ENCODE results near the gene MAPK8IP2.

MAPK8IP2 gene

GRCh38 chr22:50600538-50600937 is at the start of gene MAPK8IP2:
Gene MAPK8IP2 (plus strand): TSS chr22:50600793. CDS start chr22:50600819, 26 bp downstream.
- no peaks in the 10 kb centered on the region for H3K9me3 Mint-ChIP-seq
- peak within 1 kb of the TSS; percentile 87 for H3K4me3 Mint-ChIP-seq
- no peak within 1 kb of the TSS for H3K27ac Mint-ChIP-seq

DNA sequence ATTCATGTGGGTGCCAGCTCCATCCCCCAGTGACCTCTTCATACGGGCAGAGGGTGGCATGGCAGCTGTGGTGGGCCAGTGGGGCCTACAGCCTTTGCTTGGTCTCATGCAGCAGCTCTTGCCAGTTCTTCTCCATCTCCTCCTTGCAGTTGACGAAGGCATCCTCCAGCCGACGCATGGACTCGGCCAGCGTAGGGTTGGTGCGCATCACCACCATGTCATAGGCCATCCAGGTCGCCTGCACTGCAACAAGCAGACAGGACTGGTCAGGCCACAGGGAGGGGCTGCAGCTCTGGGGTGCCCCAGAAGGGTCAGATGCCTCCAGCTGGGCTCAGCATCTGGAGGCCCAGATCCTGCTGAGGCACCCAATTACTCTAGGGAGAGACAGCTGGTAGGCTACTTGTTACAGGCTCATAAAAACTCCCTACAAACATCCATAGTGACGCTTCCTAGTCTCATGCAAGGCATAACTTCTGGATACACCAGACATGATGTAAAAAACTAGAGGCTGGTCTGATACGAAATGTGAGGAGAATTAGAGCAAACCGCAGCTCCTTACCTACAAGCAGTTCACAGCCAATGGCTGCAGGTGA is 49.3 kb upstream of the MAPK8IP2 start:
- no peak overlapping the region for H3K4me3 Mint-ChIP-seq
- H3K27me3 Mint-ChIP-seq = no peaks in the 10 kb centered on the region

More at GRCh38 chr22:50600538-50600937, at the start of gene MAPK8IP2:
- peaks cover 21% of the 10 kb centered on the region for H3K27me3 Mint-ChIP-seq
- peaks cover 8% of the 10 kb centered on the region for H3K4me1 Mint-ChIP-seq
- H3K36me3 Mint-ChIP-seq = peaks cover 3% of the 10 kb centered on the region

GRCh38 chr22:50553310-50553709 is 47.3 kb upstream of the MAPK8IP2 start:
- no peak overlapping the region for H3K4me3 Mint-ChIP-seq
- H3K27me3 Mint-ChIP-seq = no peaks in the 10 kb centered on the region
- H3K9me3 Mint-ChIP-seq = no peaks in the 10 kb centered on the region
- H3K4me1 Mint-ChIP-seq = peaks cover 19% of the 10 kb centered on the region
- no peaks in the 10 kb centered on the region for H3K36me3 Mint-ChIP-seq
- H3K27ac Mint-ChIP-seq = no peak overlapping the region

More for the DNA sequence above, 49.3 kb upstream of the MAPK8IP2 start:
- H3K27ac Mint-ChIP-seq = no peak overlapping the region
- H3K9me3 Mint-ChIP-seq = no peaks in the 10 kb centered on the region
- H3K36me3 Mint-ChIP-seq = no peaks in the 10 kb centered on the region
- H3K4me1 Mint-ChIP-seq = peaks cover 19% of the 10 kb centered on the region

DNA sequence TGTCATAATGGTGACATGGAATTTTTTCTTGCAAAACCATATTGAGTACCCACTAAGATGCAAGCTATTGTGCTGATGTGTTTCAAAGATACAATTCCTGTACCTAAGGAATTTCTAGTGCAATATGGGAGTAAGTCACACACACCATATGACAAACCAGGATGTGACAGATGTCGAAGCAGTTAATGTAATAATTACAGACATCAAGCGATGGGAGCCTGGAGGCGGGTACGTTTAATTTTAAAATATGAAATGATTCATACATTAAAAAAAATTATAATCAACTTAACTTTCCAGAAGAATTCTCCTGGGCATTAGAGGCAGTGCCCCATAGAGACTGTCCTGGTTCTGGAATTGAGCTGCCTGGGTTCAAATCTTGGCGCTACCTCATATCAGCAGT is 43.9 kb upstream of the MAPK8IP2 start:
- Mint-ChIP-seq H3K27ac (no peak overlapping the region), H3K4me3 (no peak overlapping the region), H3K27me3 (no peaks in the 10 kb centered on the region), H3K9me3 (no peaks in the 10 kb centered on the region), H3K36me3 (no peaks in the 10 kb centered on the region), H3K4me1 (peaks cover 15% of the 10 kb centered on the region)

DNA sequence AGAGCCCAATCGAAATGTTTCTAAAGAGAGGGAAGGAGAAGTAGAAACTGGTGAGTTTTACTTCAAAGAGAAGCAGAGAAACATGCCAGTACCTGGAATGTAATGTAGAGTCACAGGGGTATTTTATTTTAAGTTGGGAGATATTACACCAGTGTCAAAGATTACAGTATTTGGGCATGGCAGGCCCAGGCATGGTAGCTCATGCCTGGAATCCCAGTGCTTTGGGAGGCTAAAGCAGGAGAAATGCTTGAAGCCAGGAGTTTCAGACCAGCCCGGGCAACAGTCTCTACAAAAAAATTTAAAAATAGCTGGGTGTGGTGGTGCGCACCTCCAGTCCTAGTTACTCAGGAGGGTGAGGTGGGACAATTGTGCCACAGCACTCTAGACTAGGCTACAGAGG is 40.6 kb upstream of the MAPK8IP2 start:
- H3K9me3 Mint-ChIP-seq = no peaks in the 10 kb centered on the region
- no peak overlapping the region for H3K27ac Mint-ChIP-seq
- no peaks in the 10 kb centered on the region for H3K36me3 Mint-ChIP-seq
- peaks cover 24% of the 10 kb centered on the region for H3K4me1 Mint-ChIP-seq
- H3K27me3 Mint-ChIP-seq = no peaks in the 10 kb centered on the region
- no peak overlapping the region for H3K4me3 Mint-ChIP-seq

DNA sequence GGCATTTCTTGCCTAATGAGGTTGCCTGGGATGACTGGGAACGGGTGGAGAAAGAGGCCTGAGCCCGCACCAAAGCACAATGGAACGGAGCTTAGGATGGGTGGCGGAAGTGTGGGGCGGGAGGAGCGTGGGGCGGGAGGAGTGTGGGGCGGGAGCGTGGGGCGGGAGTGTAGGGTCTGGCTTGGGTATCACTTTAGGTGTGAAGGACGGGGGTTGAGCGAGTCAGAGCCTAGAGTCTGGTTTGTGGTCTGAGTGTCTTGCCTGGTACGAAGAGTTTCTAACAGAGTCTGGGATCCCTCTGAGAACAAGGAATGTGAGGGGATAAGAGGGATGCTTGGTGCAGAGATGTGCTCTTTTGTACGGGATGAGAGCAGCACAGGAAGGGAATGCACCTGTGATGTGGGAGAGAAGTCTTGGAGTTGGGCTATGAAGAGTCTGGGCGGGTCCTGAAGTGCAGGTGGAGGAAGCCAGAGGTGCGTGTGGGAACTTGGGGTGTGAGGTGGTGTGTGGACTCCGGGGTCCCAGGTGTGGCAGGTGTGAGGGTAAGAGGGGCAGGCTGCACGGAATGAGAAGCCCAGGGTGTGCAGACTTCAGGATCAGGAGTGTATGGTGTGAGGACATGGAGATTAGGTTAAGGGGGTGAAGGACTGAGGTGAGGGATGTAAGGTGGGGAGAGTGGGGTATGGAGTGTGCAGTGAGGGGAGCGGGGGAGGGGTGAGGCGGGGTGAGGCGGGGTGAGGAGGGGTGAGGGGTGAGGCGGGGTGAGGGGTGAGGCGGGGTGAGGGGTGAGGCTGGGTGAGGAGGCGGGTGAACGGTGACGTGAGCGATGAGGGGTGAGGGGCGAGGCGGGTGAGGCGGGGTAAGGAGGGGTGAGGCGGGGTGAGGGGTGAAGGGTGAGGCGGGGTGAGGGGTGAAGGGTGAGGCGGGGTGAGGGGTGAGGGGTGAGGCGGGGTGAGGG is 38.9 kb upstream of the MAPK8IP2 start:
- no peaks in the 10 kb centered on the region for H3K36me3 Mint-ChIP-seq
- peak overlapping the region; percentile 26 for H3K27ac Mint-ChIP-seq
- no peaks in the 10 kb centered on the region for H3K27me3 Mint-ChIP-seq
- H3K9me3 Mint-ChIP-seq = no peaks in the 10 kb centered on the region
- peaks cover 24% of the 10 kb centered on the region for H3K4me1 Mint-ChIP-seq
- H3K4me3 Mint-ChIP-seq = peak overlapping the region; percentile 76

GRCh38 chr22:50562523-50563412 is 37.8 kb upstream of the MAPK8IP2 start, which contains the start of gene SYCE3:
Gene SYCE3 (minus strand): TSS chr22:50562919. CDS start chr22:50556405, 6,514 bp downstream.
- Mint-ChIP-seq H3K36me3 (no peaks in the 10 kb centered on the region), H3K9me3 (no peaks in the 10 kb centered on the region), H3K27me3 (no peaks in the 10 kb centered on the region), H3K4me3 (peak within 1 kb of the TSS; percentile 94), H3K27ac (peak within 1 kb of the TSS; percentile 60), H3K4me1 (peaks cover 24% of the 10 kb centered on the region)

DNA sequence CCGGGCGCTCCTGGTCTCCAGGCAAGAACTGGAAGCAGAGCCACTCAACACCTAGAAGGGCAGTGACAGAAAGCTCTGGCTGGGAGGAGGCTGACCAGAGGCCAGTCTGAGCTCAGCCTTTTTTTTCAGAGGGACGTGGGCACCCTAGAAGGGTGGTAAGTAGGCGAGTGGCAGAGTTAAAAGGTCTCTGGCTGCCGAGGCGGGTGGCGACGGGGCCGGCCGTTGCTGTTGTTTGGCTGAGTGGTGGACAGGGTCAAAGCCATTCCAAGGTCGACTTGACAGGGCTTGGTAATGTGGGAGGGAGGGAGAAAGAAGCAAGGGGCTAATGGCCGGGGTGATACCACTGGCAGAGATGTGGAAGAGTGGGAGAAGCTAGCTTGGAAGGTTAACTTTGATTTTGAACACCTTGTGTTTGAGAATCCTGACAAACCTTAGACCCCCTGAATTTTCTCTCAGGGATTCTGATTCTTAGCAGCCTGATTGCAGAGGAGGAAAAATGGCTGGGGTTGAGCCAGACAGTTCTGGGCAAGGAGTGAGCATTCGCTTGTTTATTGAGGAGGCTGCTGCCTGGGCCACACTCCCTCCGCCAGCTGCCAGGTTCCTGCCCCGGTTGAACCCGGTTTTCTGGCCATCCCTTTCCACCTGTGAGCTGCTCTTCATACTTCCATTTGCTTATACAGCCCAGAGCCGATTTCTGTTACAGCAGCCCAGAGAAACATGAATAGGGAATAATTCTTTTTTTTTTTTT is 37.0 kb upstream of the MAPK8IP2 start:
- Mint-ChIP-seq H3K27me3 (no peaks in the 10 kb centered on the region), H3K27ac (peak overlapping the region; percentile 32), H3K9me3 (no peaks in the 10 kb centered on the region), H3K36me3 (no peaks in the 10 kb centered on the region), H3K4me1 (peaks cover 24% of the 10 kb centered on the region), H3K4me3 (peak overlapping the region; percentile 94)

DNA sequence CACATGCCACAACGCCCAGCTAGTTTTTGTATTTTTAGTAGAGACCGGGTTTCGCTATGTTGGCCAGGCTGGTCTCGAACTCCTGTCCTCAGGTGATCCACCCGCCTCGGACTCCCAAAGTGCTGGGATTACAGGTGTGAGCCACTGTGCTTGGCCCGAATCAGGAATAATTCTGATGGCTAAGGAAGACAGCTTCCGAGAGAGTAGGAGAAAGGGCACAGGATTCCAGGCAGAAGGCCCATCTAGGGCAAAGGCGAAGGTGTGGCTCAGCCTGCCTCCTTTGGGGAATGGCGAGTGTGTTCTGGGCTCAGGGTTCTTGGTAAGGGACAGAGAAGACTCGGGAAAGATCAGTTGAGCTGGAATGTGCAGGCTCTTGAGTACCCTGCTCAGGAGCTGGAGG is 36.3 kb upstream of the MAPK8IP2 start:
- H3K4me1 Mint-ChIP-seq = peaks cover 24% of the 10 kb centered on the region
- H3K27ac Mint-ChIP-seq = no peak overlapping the region
- H3K4me3 Mint-ChIP-seq = no peak overlapping the region
- no peaks in the 10 kb centered on the region for H3K27me3 Mint-ChIP-seq
- H3K9me3 Mint-ChIP-seq = no peaks in the 10 kb centered on the region
- H3K36me3 Mint-ChIP-seq = peaks cover under 1% of the 10 kb centered on the region

DNA sequence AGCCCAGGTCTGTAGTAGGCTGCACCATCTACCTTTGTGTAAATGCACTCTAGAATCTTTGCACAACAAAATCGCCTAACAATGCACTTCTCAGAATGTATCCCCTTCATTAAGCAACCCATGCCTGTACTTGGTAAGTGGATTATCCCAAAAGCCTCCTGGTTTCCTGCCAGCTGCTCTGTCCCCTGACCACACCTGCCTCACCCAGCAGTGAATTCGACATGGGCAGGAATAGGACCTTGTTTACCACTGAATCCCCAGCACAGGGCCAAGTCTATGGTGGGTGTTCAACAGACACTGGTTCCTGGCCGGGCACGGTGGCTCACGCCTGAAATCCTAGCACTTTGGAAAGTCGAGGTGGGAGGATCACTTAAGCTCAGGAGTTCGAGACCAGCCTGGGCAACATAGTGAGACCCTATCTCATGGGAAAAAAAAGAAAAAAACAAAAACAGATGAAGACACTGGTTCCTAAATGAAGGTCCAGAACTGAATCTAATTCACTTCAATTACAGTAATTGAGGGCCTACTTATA is 32.8 kb upstream of the MAPK8IP2 start:
- Mint-ChIP-seq H3K36me3 (peaks cover 3% of the 10 kb centered on the region), H3K4me1 (peaks cover 9% of the 10 kb centered on the region), H3K4me3 (no peak overlapping the region), H3K9me3 (no peaks in the 10 kb centered on the region), H3K27me3 (no peaks in the 10 kb centered on the region), H3K27ac (no peak overlapping the region)

GRCh38 chr22:50568626-50569025 is 32.0 kb upstream of the MAPK8IP2 start:
- H3K27ac Mint-ChIP-seq = no peak overlapping the region
- peaks cover under 1% of the 10 kb centered on the region for H3K4me1 Mint-ChIP-seq
- H3K36me3 Mint-ChIP-seq = peaks cover 3% of the 10 kb centered on the region
- H3K9me3 Mint-ChIP-seq = no peaks in the 10 kb centered on the region
- H3K27me3 Mint-ChIP-seq = no peaks in the 10 kb centered on the region
- H3K4me3 Mint-ChIP-seq = no peak overlapping the region

DNA sequence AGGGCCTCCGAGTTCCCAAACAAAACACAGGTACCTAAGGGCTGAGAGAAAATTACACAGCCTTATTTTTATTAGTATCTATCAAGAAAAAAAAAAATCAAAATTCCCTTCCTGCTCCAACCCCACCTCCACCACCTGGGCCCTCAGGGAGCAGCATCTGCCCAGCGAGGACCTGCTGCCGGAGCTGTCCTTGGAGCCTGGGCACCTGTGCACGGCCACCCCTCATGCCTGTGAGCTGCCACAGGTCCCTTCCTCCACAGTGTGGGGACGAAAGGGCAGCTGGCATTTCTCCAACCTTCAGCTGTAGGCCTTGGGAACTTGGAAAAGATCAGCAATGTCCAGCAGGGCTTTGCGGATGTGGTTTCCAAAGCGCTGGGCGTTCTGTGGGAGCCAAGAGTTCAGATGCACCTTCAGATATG is 31.5 kb upstream of the MAPK8IP2 start:
- Mint-ChIP-seq H3K4me1 (no peaks in the 10 kb centered on the region), H3K9me3 (no peaks in the 10 kb centered on the region)

GRCh38 chr22:50569896-50570535 is 30.6 kb upstream of the MAPK8IP2 start:
- Mint-ChIP-seq H3K36me3 (peaks cover 3% of the 10 kb centered on the region), H3K4me3 (no peak overlapping the region), H3K27ac (no peak overlapping the region), H3K27me3 (no peaks in the 10 kb centered on the region), H3K9me3 (no peaks in the 10 kb centered on the region), H3K4me1 (no peaks in the 10 kb centered on the region)

More for the DNA sequence above, 31.5 kb upstream of the MAPK8IP2 start:
- no peaks in the 10 kb centered on the region for H3K27me3 Mint-ChIP-seq
- no peak overlapping the region for H3K27ac Mint-ChIP-seq
- H3K36me3 Mint-ChIP-seq = peaks cover 3% of the 10 kb centered on the region
- H3K4me3 Mint-ChIP-seq = no peak overlapping the region

GRCh38 chr22:50570861-50571260 is 29.7 kb upstream of the MAPK8IP2 start:
- H3K4me3 Mint-ChIP-seq = no peak overlapping the region
- H3K9me3 Mint-ChIP-seq = no peaks in the 10 kb centered on the region
- H3K4me1 Mint-ChIP-seq = no peaks in the 10 kb centered on the region
- H3K36me3 Mint-ChIP-seq = peaks cover 3% of the 10 kb centered on the region
- H3K27ac Mint-ChIP-seq = no peak overlapping the region
- no peaks in the 10 kb centered on the region for H3K27me3 Mint-ChIP-seq

All from activated naive CD4-positive, alpha-beta T cell treated with anti-CD3 and anti-CD28 coated beads, Interleukin-2, amount 50 U/mL, for 24 hours (primary cell).